Panc1 (cell line): ENCODE measurements around the gene MIF. TPM values are rescaled to one million over a fixed set of nuclear protein-coding genes. Genes with fewer than 3 reads are reported as not detected.

Experiments used
- ATAC-seq: fragments of 200-7000 bp; cut with Tn5 transposase; 2 replicates; pipeline ENCODE4 v1.9.1; 2020; ENCODE audit warnings: mild to moderate bottlenecking, moderate library complexity
- BruUV-seq: library from RNA; stranded (reverse); fragments of 400-500 nt; replicated peaks from 2 replicates; lab custom pipeline; 2021; lab: Mats Ljungman, UMichigan
- CTCF ChIA-PET: fragments of 300-600 bp; sonication (Branson Sonifier 250); formaldehyde crosslinking; loops from one replicate; lab custom pipeline; 2022; ENCODE audit warnings: antibody characterized with exemption; lab: Charles Lee
- POLR2A ChIA-PET: fragments of 300-600 bp; sonication (Branson Sonifier 250); formaldehyde crosslinking; loops from one replicate; lab custom pipeline; 2022; ENCODE audit warnings: antibody characterized with exemption; lab: Charles Lee
- DNase-seq: peaks from one replicate; pipeline ENCODE4 v3.0.0-alpha.2; 2010; ENCODE audit warnings: low read depth, low spot score
- H3K27ac ChIP-seq: 2 replicates; pipeline ENCODE4 v1.5.1; 2011; ENCODE audit warnings: mild to moderate bottlenecking, low read length, inconsistent platforms
- H3K27me3 ChIP-seq: fragments of 200-500 bp; sonication (Bioruptor generic); 2 replicates; pipeline ENCODE4 v1.6.0; 2014; ENCODE audit warnings: low read length, inconsistent platforms; ENCODE audit not compliant: control insufficient read depth, insufficient read depth
- H3K36me3 ChIP-seq: fragments of 200-500 bp; sonication (Bioruptor generic); 2 replicates; pipeline ENCODE4 v1.5.1; 2014; ENCODE audit warnings: inconsistent platforms, mild to moderate bottlenecking, low read length, moderate library complexity; ENCODE audit not compliant: control insufficient read depth, insufficient read depth
- H3K4me1 ChIP-seq: 2 replicates; pipeline ENCODE4 v1.5.1; 2011; ENCODE audit warnings: inconsistent platforms, mild to moderate bottlenecking, low read length, moderate library complexity; ENCODE audit not compliant: control insufficient read depth, insufficient read depth
- H3K4me3 ChIP-seq, 2 experiments: 2 replicates each; pipeline ENCODE4 v1.5.1; 2011 to 2012; ENCODE audit warnings: low read depth in 2 of 2, low read length in 2 of 2, mild to moderate bottlenecking in 2 of 2, inconsistent platforms in 1 of 2, moderate library complexity in 1 of 2
- H3K9me3 ChIP-seq: fragments of 200-500 bp; sonication (Bioruptor generic); 2 replicates; pipeline ENCODE4 v1.5.1; 2014; ENCODE audit warnings: low read depth, mild to moderate bottlenecking, inconsistent platforms, low read length, moderate library complexity; ENCODE audit not compliant: control insufficient read depth, insufficient read depth
- POLR2AphosphoS5 ChIP-seq: IDR thresholded peaks from 2 replicates; pipeline ENCODE4 v1.6.1; 2012; ENCODE audit warnings: mild to moderate bottlenecking, low read depth, low read length, moderate library complexity
- SIN3A ChIP-seq: IDR thresholded peaks from 2 replicates; pipeline ENCODE4 v1.6.1; 2012; ENCODE audit warnings: low read depth, mild to moderate bottlenecking, low read length, moderate library complexity, borderline replicate concordance; ENCODE audit not compliant: insufficient read depth
- TCF7L2 ChIP-seq: IDR thresholded peaks from 2 replicates; pipeline ENCODE4 v1.6.1; 2011; ENCODE audit warnings: mild to moderate bottlenecking, low read depth, low read length, inconsistent platforms
- in situ Hi-C: cut with HindIII; loops from 2 replicates; pipeline ENCODE4 v1.10.0; 2016; ENCODE audit warnings: low sequenced_read_pairs, low pct_unique_long_range_greater_than_20kb
- intact Hi-C: fragments of 100-400 bp; cut with micrococcal nuclease; formaldehyde crosslinking; loops from one replicate; pipeline ENCODE4 v1.10.0; 2022; ENCODE audit not compliant: unreplicated experiment
- total RNA-seq: library from RNA; stranded (reverse); gene quantifications from one replicate; pipeline ENCODE4 v1.2.1, GENCODE V29; 2021; ENCODE audit not compliant: unreplicated experiment
- TF ChIP-seq, protein P1 (sequence below): fragments of 450-650 bp; IDR thresholded peaks from 2 replicates; pipeline ENCODE4 v1.5.1; 2017; ENCODE audit warnings: mild to moderate bottlenecking
- TF ChIP-seq, protein P2 (sequence below), 2 experiments: IDR thresholded peaks; 2 replicates each; pipeline ENCODE4 v1.6.1; 2011 to 2012; ENCODE audit warnings: low read depth in 2 of 2, control low read depth in 1 of 2, low read length in 1 of 2, mild to moderate bottlenecking in 1 of 2, moderate library complexity in 1 of 2; ENCODE audit not compliant: insufficient read depth in 1 of 2

MIF gene
- total RNA-seq, 1 experiment from 2014 or later: 936 TPM

DNA sequence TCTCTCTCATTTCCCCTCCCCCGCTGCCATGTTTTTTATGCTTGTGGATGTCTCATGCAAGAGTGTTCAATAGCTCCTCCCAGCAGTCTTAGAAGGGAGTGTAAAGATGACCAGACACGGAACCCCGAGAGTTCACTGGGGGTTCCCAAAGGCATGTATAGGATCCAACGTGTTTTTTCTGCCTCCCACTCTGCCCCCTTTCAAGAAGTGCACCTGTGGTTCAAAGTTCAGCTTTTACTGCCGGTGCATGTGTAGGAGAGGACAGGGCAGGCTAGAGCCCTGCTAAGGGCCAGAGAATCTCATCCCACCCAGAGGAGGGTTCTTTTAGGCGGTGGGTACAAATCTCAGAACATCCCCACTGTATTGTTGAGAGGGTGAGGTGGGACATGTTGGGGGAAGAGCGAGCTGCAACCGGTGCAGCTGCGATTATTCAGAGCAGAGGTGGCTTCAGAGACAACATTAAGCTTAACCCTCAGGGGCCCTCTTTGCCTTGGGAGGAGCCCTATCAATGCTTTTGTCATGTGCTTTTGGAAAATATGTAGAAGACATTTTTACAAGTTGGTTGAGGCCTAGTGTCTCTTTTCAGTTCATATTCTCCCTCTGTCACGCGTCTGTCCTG is 14.5 kb downstream of the MIF start:
- in situ Hi-C loops (no loop called here), intact Hi-C loops (no loop called here)
- no peak for TF ChIP-seq TCF7L2
- no peak for TF ChIP-seq SIN3A
- TF ChIP-seq, protein P1, sequence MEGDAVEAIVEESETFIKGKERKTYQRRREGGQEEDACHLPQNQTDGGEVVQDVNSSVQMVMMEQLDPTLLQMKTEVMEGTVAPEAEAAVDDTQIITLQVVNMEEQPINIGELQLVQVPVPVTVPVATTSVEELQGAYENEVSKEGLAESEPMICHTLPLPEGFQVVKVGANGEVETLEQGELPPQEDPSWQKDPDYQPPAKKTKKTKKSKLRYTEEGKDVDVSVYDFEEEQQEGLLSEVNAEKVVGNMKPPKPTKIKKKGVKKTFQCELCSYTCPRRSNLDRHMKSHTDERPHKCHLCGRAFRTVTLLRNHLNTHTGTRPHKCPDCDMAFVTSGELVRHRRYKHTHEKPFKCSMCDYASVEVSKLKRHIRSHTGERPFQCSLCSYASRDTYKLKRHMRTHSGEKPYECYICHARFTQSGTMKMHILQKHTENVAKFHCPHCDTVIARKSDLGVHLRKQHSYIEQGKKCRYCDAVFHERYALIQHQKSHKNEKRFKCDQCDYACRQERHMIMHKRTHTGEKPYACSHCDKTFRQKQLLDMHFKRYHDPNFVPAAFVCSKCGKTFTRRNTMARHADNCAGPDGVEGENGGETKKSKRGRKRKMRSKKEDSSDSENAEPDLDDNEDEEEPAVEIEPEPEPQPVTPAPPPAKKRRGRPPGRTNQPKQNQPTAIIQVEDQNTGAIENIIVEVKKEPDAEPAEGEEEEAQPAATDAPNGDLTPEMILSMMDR: no peak
- no peak for TF ChIP-seq POLR2AphosphoS5
- H3K27me3 ChIP-seq: no peaks in the 10 kb centered on the region
- no peak overlapping the region for H3K4me3 ChIP-seq
- ChIA-PET CTCF (interaction anchor here (0.5 kb wide), 2 partner anchors 20 to 51 kb away, joined by 4 to 5 read pairs; partner anchors contain the start of gene SLC2A11), POLR2A (no interaction called here)
- no peaks in the 10 kb centered on the region for H3K36me3 ChIP-seq
- H3K4me1 ChIP-seq: no peaks in the 10 kb centered on the region; the same call in 1 of the 2 replicates
- no peaks in the 10 kb centered on the region for H3K9me3 ChIP-seq
- DNase-seq (no peak), ATAC-seq (no peak)
- no TSS peak for BruUV-seq
- H3K27ac ChIP-seq: no peak overlapping the region

DNA sequence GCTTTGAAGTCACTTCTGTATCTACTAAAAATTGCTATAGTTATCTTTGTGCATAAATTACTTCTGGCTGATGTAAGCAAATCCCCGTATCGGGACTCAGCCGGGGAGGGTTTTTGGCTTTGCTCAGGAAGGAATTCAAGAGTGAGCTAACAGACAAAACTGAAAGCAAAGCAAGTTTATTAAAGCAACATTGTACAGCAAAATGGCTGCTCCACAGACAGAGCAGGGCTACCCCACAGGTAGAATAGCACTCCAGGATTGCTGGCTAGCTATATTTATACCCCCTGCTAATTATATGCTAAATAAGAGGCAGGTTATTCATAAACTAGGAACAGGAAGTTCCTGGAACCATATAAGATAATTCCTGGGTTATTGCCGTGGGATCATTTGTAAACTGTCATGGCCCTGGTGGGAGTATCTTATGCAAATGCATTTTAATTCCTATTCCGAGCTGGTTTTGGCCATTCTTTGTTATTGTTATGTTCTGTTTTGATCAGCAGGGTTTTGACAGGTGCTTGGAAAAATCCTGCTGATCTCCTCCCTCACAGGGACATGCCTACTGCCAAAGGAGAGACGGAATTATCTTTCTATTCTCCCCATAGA is 15.2 kb downstream of the MIF start:
- H3K4me3 ChIP-seq: no peak overlapping the region
- BruUV-seq: no TSS peak
- no peak for TF ChIP-seq SIN3A
- TF ChIP-seq, protein P1: no peak
- no peak for TF ChIP-seq POLR2AphosphoS5
- TF ChIP-seq TCF7L2: no peak
- TF ChIP-seq, protein P2, sequence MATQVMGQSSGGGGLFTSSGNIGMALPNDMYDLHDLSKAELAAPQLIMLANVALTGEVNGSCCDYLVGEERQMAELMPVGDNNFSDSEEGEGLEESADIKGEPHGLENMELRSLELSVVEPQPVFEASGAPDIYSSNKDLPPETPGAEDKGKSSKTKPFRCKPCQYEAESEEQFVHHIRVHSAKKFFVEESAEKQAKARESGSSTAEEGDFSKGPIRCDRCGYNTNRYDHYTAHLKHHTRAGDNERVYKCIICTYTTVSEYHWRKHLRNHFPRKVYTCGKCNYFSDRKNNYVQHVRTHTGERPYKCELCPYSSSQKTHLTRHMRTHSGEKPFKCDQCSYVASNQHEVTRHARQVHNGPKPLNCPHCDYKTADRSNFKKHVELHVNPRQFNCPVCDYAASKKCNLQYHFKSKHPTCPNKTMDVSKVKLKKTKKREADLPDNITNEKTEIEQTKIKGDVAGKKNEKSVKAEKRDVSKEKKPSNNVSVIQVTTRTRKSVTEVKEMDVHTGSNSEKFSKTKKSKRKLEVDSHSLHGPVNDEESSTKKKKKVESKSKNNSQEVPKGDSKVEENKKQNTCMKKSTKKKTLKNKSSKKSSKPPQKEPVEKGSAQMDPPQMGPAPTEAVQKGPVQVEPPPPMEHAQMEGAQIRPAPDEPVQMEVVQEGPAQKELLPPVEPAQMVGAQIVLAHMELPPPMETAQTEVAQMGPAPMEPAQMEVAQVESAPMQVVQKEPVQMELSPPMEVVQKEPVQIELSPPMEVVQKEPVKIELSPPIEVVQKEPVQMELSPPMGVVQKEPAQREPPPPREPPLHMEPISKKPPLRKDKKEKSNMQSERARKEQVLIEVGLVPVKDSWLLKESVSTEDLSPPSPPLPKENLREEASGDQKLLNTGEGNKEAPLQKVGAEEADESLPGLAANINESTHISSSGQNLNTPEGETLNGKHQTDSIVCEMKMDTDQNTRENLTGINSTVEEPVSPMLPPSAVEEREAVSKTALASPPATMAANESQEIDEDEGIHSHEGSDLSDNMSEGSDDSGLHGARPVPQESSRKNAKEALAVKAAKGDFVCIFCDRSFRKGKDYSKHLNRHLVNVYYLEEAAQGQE (IDR thresholded peaks at IDR 0.05; ENCODE audit: insufficient read depth in 1 of 2, low read depth in 2 of 2, low read length in 1 of 2): no peak
- H3K36me3 ChIP-seq: no peaks in the 10 kb centered on the region
- POLR2A ChIA-PET: interaction anchor here (0.7 kb wide), 2 partner anchors 11 to 550 kb away, joined by 3 to 4 read pairs; no protein-coding TSS in a partner anchor
- in situ Hi-C loops: no loop called here
- H3K9me3 ChIP-seq: no peaks in the 10 kb centered on the region
- no peaks in the 10 kb centered on the region; the same call in 1 of the 2 replicates for H3K4me1 ChIP-seq
- ATAC-seq: no peak
- CTCF ChIA-PET: interaction anchor here (0.5 kb wide), 1 partner anchor 52 kb away, joined by 5 read pairs; the partner anchor contains the start of gene SLC2A11
- DNase-seq: no peak
- no peaks in the 10 kb centered on the region for H3K27me3 ChIP-seq
- intact Hi-C loops: no loop called here
- H3K27ac ChIP-seq: no peak overlapping the region
